ENCODE results near the gene PEX11A. TPM values are rescaled to one million over a fixed set of nuclear protein-coding genes. Genes with fewer than 3 reads are reported as not detected.

Gene PEX11A
- total RNA-seq, 1 donor from 2014 or later, result 34.2 TPM

DNA sequence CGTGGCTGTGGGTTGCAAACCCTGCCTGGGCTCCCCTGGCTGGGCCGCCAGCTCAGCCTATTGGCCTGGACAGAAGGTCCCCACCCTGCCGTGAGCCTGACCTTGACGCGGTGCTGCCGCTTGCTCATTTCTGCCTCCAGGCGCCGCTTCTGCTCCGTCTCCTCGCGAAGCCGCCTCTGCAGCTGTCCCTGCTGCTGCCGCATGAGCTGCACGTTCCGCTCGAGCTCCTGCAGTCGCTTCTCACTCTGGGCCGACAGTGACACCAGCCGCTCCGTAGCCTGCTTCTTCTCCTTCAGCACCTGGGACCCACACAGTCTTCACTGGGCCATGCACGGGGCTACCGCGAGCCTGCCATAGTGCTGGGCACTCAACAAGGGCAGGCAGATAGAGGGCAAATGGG, 57.0 kb downstream of the PEX11A start:
- Histone ChIP-seq H3K27ac (no peak overlapping the region), H3K4me3 (no peak overlapping the region), H3K9me3 (no peaks in the 10 kb centered on the region), H3K4me1 (no peaks in the 10 kb centered on the region), H3K36me3 (peaks cover 53% of the 10 kb centered on the region in 2 donors), H3K27me3 (no peaks in the 10 kb centered on the region)
- TF ChIP-seq, protein P1, sequence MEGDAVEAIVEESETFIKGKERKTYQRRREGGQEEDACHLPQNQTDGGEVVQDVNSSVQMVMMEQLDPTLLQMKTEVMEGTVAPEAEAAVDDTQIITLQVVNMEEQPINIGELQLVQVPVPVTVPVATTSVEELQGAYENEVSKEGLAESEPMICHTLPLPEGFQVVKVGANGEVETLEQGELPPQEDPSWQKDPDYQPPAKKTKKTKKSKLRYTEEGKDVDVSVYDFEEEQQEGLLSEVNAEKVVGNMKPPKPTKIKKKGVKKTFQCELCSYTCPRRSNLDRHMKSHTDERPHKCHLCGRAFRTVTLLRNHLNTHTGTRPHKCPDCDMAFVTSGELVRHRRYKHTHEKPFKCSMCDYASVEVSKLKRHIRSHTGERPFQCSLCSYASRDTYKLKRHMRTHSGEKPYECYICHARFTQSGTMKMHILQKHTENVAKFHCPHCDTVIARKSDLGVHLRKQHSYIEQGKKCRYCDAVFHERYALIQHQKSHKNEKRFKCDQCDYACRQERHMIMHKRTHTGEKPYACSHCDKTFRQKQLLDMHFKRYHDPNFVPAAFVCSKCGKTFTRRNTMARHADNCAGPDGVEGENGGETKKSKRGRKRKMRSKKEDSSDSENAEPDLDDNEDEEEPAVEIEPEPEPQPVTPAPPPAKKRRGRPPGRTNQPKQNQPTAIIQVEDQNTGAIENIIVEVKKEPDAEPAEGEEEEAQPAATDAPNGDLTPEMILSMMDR (IDR thresholded peaks at IDR 0.05), result no peak
- intact Hi-C loops (cut with DNase I), result no loop called here
- no peak for DNase-seq (ENCODE audit: low spot score in 2 of 2)

DNA sequence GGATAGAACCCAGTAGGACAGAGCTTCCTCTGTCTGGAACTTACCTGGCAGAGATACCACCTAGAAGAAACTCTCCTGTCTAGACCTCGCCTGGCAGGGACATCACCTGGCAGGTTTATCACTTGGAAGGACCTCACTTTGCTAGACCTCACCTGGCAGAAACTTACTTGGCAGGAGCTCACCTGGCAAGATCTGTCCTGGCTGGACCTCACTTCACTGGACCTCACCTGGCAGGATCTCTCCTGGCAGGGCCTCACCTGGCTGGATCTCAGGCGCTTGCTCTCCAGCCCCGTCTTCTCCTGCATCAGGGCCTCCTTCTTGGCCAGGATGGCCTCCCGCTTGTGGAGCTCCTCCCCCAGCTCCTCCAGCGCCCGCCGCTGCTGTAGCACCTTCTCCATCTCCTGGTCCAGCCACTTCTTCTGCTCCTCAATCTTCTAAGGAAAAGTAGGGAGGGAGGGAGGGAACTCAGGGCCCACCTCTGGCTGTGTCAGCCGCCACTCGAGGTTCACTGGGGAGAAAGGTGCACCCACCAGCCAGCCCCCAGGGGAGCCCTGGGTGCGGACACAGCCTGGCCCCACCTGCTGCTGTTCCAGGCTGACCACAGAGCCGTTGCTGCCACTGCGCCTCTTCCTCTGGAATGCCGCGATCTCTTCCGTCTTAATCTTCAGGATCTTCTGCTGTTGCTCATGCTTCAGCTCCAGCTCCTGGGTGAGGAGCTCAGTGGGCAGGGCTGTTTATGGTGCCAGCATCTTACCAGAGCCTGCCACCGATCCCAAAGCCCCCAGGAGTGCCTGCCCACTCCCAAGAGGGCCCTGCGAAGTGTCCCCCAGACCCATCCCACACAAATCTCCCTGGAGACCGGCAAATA, 57.8 kb downstream of the PEX11A start:
- no peaks in the 10 kb centered on the region for H3K9me3 ChIP-seq
- no peak overlapping the region for H3K4me3 ChIP-seq

DNA sequence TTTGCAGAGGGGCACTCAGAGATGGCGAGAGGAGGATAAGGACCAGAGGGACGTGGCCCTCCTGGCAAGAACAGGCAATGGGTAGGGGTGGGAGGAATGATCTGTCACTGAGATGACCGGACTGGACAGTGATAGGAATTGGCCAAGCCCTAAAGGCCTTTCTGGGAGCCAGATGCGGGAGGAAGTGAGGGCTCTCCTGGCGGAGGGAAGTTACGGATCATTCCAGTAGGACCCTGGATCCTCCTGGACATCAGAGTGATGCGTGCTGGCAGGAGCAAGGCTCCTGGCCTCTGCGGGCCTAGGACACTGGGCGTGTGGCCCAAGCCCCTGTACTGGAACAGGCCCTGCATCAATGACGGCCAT, 58.7 kb downstream of the PEX11A start:
- peaks cover 64 to 68% of the 10 kb centered on the region in 2 donors for H3K36me3 ChIP-seq
- intact Hi-C loops (cut with DNase I), result no loop called here
- no peak for DNase-seq (ENCODE audit: low spot score in 2 of 2)

More for the DNA sequence above, 57.8 kb downstream of the PEX11A start:
- intact Hi-C loops (cut with DNase I), result no loop called here
- Histone ChIP-seq H3K27ac (no peak overlapping the region), H3K36me3 (peaks cover 59 to 61% of the 10 kb centered on the region in 2 donors), H3K4me1 (no peaks in the 10 kb centered on the region), H3K27me3 (no peaks in the 10 kb centered on the region)
- TF ChIP-seq, protein P1 (IDR thresholded peaks at IDR 0.05), result no peak
- no peak for DNase-seq (ENCODE audit: low spot score in 2 of 2)

More for the DNA sequence above, 58.7 kb downstream of the PEX11A start:
- Histone ChIP-seq H3K27ac (no peak overlapping the region), H3K27me3 (no peaks in the 10 kb centered on the region), H3K4me3 (no peak overlapping the region), H3K4me1 (no peaks in the 10 kb centered on the region), H3K9me3 (no peaks in the 10 kb centered on the region)
- TF ChIP-seq, protein P1 (IDR thresholded peaks at IDR 0.05), result no peak

Other genes starting within 250 kb of the PEX11A start
- gene RHCG, start 194.2 kb downstream of the PEX11A start, total RNA-seq, result 0.43 TPM
- gene TICRR, start 115.3 kb downstream of the PEX11A start, total RNA-seq, result not detected
- 39.1 TPM for gene KIF7, start 35.3 kb downstream of the PEX11A start, total RNA-seq
- 39.3 TPM for gene PLIN1, start 11.4 kb downstream of the PEX11A start, total RNA-seq
- gene WDR93, start 57 bp upstream of the PEX11A start, total RNA-seq, result not detected
- gene MESP1, start 60.5 kb upstream of the PEX11A start, total RNA-seq, result 0.85 TPM
- not detected for gene MESP2, start 85.6 kb upstream of the PEX11A start, total RNA-seq
- 48.2 TPM for gene ANPEP, start 124.1 kb upstream of the PEX11A start, total RNA-seq
- gene AP3S2, start 203.2 kb upstream of the PEX11A start, total RNA-seq, result 16.0 TPM
- gene ARPIN, start 222.2 kb upstream of the PEX11A start, total RNA-seq, result 29.8 TPM

Data from ascending aorta (tissue), 2 donors.